GM21737 (cell line): ENCODE measurements around the gene CTNNA2.

Experiments
- ATAC-seq: cut with Tn5 transposase; IDR thresholded peaks from one replicate; pipeline ENCODE4 v1.9.1; 2021; ENCODE audit warnings: mild to moderate bottlenecking, moderate library complexity; ENCODE audit not compliant: unreplicated experiment

Gene CTNNA2

DNA sequence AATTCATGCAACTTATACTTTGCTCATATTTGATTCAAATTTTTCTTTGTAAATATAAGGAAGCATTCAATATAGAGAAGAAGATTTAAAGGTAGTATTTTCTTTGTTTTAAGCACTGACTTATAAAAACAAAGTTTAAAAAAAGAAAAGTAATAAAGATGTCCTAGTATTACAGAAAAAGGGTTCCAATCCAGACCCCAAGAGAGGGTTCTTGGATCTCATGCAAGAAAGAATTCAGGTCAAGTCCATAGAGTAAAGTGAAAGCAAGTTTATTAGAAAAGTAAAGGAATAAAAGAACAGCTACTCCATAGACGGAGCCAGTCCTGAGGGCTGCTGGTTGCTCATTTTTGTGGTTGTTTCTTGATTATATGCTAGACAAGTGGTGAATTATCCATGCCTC, 267.9 kb downstream of the CTNNA2 start:
- no peak for ATAC-seq

DNA sequence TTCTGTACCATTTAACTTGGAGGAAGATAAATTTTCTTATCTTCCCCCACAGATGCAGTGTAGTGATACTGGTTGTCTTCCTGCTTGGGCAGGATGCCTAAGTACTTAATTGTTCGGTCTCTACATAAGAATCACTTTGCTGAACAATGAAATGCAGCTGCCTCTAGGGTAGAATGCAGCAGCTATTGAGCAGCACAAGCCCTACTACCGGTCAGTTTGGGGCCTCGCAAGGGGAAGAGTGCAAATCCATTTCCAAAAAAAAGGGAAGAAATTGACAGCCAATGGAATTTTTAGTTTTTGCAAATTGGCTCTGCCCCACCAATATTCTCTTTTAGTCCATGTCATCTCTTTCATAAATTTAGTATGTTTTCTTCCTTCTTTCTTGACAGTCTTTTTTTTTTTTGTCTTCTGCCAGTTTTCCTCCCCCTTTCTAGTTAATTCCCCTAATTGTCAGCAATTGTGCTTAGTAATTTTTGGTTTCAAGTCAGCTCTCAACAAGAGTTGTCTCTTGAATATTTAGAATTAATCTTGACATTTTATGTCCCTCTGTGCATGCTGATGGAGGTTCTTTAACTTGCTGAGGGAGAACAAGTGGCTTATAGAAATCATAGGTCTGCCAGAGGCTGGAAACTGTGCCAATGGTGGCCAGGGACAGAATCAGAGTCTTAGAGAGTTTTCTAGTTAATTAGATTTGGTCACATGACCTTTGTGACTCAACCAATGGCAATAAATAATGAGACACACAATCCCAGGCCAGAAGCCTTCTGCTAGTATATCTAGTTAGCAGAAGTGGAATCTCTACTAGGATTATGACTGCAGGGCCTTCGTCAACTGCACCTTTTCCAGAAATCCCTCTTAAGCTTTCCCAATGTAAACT, 270.0 kb downstream of the CTNNA2 start:
- ATAC-seq: no peak

DNA sequence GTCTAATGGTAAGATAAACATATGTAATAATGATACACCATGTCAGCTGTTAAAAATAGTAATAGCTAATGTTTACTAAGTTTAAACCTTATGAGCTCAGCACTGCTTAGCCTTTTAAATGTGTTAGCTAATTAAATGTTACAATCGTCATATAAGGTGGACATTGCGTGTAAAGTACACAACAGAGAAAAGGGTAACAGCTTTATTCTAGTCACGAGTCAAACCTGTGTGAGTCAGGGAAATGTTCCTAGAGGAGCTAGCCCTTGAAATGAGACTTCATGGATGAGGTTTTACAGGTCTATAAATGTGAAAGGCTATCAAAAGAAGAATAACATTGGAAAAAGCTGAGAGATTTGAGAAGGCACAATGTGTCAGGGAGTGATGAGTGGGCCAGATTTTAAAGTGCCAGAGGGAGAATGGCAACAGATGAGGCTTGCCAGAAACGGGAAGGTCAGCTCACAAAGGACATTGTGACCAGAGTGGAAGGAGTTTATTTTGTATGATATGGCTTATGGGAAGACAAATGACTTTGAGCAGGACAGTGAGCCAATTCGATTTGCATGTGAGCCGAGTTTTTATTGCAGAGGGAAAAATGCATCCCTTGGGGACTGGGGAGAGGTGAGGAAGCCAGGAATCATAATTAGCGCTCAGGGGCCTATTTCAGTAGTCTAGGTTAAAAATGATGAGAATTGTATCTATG, 276.3 kb downstream of the CTNNA2 start:
- ATAC-seq: no peak

DNA sequence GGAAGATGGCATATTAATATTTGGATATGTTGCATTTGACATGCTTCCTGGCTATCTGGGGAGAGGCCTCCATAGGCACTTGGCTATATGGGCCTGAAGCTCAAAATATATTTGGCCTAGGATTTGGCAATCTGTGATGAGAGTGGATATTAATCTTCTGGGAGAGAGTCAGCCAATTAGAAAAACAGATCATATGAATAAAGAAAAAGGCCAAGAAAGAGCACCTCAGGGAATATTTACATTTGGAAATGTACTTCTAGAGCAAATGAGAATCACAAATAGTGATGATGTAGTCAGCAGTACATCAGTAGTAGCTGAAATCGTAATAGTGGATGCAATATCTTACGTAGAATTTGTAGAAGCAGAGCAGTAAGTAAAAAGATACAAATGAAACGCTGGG, 277.0 kb downstream of the CTNNA2 start:
- no peak for ATAC-seq

DNA sequence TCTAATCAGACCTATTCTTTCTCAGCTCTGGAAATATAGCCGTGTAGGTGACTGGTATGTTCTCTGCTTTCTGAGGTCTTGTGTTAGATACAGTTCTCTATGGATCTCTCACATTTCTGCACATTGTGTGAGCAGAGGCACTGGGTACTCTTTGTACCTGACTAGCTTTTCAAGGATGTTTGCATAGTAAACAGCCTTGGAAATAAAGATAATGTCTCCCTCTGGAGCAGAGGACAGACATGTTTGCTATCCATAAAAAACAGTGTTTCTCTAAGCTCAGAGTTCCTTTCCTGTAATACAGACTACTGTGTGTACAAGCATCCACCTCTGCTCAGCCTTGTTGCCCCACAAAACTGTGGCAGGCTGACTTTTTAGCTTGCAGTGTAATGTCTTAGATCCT, 279.2 kb downstream of the CTNNA2 start:
- ATAC-seq: no peak

DNA sequence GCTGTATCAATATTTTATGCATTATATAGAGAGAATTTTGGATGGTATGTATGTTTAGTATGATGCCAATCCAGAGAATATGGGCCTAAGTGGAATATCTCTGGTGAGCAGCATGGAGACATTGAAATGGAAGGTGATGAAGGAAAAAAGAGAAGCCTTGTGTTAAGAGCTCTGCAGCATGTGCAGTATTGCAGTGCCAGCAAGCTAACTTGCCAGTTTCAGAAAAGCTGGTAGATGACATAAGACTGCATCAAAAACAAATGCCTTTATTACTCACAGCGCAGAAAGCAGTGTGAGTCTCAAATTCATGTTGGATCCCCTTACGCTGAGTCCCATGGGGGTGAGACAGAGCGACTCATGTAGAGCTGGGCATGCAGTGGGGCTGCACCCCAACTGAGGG, 280.2 kb downstream of the CTNNA2 start:
- no peak for ATAC-seq

DNA sequence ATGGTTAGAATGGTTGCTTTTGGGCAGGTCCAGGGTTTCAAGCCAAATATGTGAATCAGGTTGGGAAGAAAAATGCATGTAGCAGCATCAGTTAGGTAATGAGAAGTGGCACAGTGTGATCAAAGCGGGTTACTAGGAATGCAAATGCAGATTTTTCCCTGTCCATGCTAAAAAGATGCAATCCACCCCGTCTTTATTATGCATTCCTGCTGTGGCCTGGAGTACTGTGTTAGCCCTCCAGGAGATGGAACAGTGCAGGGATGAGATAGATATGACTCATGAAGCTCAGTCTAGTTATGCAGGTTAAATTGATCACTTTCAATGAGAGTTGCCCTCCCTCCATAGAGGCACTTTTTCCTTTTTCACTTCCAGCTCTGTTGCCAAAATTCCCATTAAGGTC, 283.8 kb downstream of the CTNNA2 start:
- ATAC-seq: no peak

DNA sequence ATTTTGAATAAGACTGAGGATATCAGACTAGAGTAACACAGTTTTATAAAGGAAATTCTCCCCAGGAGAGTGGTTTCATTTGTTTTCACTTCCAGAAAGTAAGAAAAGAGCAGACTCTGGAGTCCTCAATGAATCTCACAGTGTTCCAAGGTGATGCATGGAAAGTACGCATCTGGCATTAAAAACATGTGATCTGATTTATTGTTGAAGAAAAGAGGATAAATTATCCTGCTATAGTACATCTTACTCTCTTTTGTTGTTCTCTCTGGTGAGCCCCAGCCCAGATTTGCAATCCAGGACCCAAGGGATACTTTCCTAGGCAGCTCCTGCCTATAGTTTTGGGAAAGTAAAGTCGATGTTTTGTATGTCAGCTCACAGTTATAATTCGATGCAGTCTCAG, 285.9 kb downstream of the CTNNA2 start:
- no peak for ATAC-seq

DNA sequence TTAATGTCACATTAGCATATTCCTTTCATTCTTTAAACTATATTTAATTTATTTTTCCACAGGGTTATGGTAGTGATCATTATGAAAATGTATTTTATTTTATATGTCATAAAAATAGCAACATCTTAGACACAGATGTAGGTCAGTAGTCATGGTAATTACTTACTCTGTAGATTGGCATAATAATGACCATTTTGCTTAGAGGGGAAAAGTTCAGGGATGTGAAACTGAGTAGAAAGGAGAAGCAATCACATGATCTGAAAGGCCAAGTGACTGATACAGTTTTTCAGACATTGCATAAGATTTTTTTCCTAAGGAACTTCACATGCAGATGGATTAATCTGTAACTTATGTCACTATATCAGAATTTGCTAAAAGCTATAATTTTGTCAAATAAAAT, 286.9 kb downstream of the CTNNA2 start:
- ATAC-seq: no peak

DNA sequence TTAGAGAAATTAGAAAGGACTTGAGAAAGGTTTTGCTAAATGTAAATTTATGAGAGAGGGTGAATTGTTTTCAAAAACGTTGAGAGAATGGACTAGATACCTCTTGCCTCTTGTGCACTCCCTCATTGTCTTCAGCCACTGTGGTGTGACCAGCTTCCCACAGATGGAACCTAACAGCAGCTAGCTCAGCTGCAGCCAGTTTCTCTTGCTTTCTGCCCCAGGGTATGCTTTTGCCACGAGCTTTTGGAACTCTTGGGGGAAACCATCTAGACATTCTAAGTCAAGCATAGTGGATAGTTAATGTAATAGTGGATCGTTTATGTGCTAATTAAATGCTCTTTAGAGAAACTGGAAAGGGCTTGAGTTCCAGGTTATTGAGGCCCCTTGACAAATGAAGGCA, 288.2 kb downstream of the CTNNA2 start:
- no peak for ATAC-seq

DNA sequence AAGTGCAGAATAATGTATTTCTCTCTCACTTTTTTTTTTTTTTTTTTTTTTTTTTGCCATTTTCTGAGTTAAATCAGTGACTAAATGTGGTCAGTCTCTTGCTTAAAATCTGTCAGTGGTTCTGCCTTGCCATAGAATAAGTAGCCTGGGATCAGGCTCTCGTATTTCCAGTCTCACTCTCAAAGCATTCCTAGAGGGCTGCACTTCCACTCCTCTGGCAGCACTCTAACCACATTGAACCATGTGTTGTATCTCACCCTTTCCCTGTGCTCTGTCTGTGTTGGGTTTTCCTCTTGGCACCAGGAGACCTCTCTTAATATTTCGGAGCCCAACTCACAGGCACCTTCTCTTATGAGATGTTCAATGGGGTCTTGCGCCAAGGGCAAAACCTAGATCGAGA, 304.4 kb downstream of the CTNNA2 start:
- no peak for ATAC-seq

DNA sequence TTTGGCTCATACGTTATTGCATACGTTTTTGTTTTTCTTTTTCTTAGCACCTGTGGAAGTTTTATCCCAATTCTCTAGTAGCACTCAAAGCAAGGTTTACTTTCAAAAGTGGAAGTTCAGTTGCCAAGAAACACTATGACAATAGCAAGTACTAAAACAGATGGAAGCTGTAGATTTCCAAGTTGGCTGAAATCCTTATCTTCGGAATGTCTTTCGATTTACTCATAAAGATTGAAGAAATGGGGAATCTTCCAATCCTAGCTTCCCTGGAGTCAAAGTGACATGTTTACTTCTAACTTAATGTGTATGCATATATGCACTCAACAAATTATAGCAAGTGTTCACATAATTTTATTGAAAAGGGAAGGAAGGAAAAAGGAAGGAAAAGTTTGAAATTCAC, 307.4 kb downstream of the CTNNA2 start:
- ATAC-seq: no peak

DNA sequence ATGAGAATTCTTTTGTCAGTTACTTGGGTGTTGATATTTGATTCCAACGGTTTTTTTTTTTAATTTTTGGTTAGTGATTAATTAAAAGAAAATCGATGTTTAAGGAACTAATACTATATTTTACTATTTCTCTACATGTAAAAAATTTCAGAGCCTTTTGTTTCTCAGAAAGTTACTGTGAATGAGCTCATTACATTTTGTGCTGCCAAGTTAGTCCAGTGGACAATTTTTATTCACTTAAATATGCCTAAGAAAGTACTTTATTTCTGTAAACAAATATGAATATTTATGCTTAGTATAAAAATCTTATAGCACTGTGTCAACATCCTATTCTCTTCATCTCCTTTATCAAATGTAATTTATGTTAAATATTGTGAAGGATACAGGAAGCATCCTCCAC, 309.3 kb downstream of the CTNNA2 start:
- ATAC-seq: no peak

DNA sequence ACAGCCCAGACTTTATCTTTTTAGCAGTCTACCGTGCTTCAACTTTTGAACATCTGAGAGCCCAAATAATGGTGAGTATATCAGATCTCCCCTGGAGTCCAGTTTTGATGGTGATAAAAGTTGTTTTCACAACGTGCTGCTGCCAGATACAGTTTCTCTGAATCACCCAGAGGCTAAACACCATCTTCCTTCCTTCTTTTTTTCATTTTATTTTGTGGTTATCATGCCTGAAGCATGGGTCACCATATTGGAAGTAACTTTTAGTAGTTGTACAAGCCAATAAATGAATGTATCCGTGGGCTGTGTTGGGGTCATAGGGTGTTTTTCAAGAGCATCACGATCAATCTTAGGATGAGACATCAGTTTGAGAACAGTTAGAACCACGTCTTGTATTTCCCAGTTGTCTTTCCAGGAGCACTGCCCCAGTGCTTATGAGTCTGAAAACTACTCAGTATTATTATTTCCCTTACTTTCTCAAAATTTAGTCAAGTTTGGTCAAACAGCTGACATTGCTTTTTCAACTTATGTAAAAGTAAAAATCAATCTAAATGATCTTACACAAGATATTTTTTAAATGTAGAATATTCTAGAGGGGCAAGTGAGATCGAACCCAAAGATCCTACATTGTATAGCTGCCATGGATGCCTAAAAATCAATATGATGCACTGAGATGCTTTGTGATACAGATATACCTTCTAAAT, 311.4 kb downstream of the CTNNA2 start:
- ATAC-seq: no peak

DNA sequence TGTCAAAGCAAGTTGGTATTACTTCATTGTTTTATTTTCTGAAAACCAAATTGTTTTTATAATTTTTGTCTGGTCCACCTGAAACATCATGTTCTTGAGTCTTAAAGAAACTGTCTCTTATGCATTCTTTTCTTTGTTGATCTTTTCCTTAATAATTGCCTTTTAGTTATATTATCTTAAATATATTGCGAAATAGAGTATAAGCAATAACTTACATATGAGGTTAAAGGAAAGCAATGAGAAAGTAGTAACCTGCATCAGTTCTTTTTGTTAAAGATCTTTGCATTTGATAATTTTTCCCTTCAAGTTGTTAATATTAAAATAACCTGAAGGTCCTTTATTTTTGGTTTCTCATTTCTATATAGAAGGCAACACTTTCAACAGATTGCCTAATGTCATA, 315.0 kb downstream of the CTNNA2 start:
- no peak for ATAC-seq

DNA sequence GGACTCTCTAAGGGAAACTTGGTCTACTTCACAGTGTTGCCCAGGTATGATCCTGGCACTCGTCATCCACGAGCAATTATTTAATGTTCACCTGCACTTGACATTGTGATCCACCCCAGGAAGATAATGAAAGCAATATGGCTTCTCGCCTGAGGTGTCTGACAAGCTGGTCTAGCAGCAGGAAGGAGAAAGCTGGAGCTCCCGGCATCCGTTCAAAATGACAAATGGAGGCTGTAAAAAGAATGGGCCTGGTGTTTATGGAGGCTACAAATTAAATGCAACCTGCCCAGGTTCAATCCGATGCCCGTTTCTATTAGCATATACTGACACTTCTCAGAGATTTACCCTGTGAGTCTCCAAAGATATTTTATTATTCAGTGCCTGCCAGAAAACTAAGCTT, 317.6 kb downstream of the CTNNA2 start:
- no peak for ATAC-seq

DNA sequence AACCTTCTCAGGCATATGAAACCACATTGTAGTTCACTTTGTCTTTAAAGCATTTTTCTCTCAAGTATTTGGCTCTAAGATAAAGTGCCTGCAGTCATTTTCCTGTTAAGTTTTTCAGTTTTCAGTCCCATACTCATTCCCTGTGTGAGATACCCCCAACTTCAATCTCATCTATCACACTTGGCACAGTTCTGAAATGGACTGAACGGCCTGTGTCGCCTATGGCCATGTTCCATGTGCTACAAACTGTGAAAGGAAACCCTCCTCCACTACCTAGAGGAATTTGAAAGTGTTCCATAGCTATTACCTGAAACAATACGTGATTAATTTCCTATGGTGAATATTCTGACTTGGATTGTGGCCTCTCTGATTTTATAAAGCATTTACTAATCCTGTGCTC, 319.1 kb downstream of the CTNNA2 start:
- ATAC-seq: no peak

DNA sequence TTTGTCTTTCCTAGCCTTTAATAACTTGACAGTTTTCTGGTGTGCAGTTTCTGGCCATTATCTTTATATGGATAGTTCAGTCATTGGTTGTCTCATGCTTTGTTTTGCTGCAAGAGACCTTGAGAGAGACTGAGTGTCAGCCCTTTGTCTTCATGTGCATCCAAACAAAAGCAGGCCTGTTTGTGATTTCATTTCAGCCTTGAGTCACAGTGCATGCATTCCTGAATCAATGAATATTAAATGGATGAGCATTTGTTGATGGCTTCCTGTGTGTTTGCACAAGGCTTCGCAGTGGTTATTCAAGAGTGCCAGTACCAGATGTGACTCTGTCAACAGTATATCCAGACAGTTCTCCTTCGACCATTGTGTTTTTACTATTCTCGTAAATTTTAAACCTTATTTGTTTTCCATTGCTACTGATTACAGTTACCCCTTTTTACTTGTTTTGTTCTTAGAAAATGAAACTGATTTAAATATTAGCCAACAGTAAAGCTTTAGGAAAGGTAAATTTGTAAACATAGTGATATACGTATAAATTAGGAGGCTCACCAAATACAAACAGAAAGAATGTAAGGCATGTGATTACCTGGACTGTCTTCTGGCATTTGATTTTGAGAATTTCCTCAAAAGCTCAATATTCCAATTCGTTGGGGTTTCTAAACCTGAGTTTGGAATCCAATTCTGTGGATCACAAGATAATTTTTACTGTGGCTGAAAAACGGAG, 319.8 kb downstream of the CTNNA2 start:
- no peak for ATAC-seq

DNA sequence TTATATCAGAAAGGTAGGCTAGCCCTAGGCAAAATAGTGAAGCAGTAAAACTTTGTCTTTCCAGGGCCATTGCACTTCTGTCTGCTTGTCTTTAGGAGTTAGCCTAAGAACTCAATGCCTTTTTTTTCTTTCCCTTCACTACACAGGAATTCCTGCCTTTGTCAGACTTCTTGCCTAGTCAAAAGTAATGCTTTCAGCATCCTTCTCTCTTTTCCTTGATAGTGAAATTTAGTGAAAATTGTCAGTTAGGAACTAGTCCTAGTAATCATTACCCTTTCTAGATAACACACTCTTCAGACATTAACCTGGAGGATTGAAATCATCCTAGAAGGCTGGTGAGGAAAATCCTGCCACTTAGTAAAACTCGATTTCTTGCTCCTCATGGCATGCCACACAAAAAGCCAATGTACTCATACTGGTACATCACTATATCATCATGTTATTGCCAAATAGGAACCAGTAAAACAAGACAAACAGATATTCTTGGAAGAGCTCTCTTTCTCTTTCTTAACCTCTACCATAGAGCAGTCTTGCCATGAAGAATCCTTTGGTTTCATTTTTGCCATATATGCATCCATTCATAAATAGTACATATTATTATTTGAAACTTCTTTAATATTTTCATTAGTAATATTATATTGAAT, 320.5 kb downstream of the CTNNA2 start:
- no peak for ATAC-seq

DNA sequence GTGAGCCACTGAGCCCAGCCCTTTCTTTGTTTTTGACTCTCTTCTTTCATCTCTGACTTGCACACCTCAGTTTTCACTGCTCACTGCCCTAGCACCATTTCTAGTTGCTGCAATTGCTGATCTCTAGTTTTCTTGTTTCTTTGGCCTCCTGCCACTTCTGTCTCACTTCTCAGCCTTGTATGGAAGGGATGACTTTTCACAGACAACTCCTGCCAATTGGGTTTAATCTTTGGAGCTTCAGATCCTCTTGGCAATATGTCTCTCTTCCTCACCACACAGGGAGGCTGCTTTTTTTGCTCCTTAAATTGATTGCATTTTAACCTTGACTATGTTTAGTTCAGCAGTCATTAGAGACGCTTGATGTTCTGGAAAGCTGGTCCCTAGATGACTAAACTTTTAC, 323.1 kb downstream of the CTNNA2 start:
- ATAC-seq: no peak

DNA sequence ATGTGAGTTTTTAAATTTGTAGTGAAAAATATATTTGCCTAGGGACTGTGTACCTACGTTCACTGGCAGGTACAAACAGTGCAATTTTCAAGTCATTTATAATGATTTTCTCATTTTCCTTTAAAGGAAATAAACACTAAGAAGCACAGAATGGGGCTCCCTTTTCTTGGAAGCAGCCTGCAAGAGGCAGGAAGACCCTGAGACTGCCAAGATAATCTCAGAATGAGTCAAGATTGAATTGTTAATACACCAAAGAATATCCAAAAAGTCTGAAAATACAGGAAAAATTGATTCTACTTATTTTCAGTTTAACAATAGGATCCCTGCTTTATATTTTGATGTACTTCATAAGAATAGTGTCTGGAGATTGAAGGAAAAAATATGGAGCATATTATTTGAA, 331.2 kb downstream of the CTNNA2 start:
- ATAC-seq: no peak
